A375 (cell line): Measurements from ENCODE around the gene SERPINH1. TPM values are rescaled to one million over a fixed set of nuclear protein-coding genes. Genes with fewer than 3 reads are reported as not detected.

Experiments used
- total RNA-seq: library from RNA; depleted of rRNA; stranded (reverse); fragments of >200 nt; shearing (Covaris generic); gene quantifications from 2 replicates; pipeline ENCODE4 v1.2.3, GENCODE V29; 2014; rRNA removed

The SERPINH1 gene
- total RNA-seq: 117 and 121 TPM in 2 replicates

DNA sequence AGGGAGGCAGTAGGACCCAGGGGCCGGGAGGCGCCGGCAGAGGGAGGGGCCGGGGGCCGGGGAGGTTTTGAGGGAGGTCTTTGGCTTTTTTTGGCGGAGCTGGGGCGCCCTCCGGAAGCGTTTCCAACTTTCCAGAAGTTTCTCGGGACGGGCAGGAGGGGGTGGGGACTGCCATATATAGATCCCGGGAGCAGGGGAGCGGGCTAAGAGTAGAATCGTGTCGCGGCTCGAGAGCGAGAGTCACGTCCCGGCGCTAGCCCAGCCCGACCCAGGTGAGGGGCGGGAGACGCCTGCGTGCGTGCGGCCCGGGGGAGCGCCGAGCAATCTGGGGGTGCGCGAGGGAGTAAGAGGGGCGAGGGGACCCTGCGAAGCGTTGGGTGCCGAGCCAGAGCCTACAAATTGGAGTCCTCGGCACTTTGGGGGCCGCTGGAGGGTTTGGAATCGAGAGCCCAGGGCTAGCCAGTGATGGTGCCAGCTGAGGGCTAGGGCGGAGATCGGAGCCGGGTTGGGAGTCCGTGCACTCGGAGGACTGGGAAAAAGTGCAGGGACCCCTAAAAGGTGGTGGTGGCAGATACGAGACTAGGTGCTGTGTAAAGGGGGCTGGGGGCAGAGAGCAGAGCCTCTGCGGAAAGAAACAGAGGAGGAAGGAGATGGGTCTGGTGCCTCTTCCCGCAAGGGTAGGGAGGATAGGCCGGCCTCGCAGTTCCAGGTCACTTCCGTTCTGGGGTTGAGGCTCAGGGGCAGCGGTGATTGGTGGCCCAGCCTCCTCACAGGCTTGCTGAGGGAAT lies at the start of gene SERPINH1:
SERPINH1 (plus strand) TSS at position 206 of the 788 bp plus-strand sequence. CDS start 4,097 bp downstream, outside the sequence.

GRCh38 chr11:75525433-75526191 lies 36.4 kb upstream of the SERPINH1 start, which contains the start of gene GDPD5:
Gene GDPD5, minus strand, starts transcription at chr11:75525941. Its CDS starts 48,206 bp downstream, at chr11:75477735.

Other genes with a start within 250 kb of the SERPINH1 start
- gene ARRB1, start 210.6 kb upstream of the SERPINH1 start, total RNA-seq: 4.1 and 5.4 TPM in 2 replicates
- 2,918 and 3,175 TPM in 2 replicates for gene RPS3, start 162.7 kb upstream of the SERPINH1 start, total RNA-seq
- 3.3 and 3.4 TPM in 2 replicates for gene KLHL35, start 129.1 kb upstream of the SERPINH1 start, total RNA-seq
- gene GDPD5, start 36.3 kb upstream of the SERPINH1 start, total RNA-seq: 6.2 and 7.7 TPM in 2 replicates
- 0.30 TPM in 1 of 2 replicates, not detected in the other for gene MAP6, start 106.8 kb downstream of the SERPINH1 start, total RNA-seq
- not detected in 2 replicates for gene MOGAT2, start 155.6 kb downstream of the SERPINH1 start, total RNA-seq
- gene DGAT2, start 206.5 kb downstream of the SERPINH1 start, total RNA-seq: 3.9 and 7.3 TPM in 2 replicates